Dedifferentiated amniotic fluid mesenchymal stem cell (primary cell): ENCODE data around the gene OXER1.
"Not testable (repeated sequence)": the region's sequence is repeated elsewhere in the genome, so short reads cannot be mapped to it uniquely, and the experiment has no call there.

Source experiments
- DNase-seq: peaks from one replicate; pipeline ENCODE4 v3.0.0-alpha.2; 2016; ENCODE audit errors: extremely low spot score

Gene OXER1

DNA sequence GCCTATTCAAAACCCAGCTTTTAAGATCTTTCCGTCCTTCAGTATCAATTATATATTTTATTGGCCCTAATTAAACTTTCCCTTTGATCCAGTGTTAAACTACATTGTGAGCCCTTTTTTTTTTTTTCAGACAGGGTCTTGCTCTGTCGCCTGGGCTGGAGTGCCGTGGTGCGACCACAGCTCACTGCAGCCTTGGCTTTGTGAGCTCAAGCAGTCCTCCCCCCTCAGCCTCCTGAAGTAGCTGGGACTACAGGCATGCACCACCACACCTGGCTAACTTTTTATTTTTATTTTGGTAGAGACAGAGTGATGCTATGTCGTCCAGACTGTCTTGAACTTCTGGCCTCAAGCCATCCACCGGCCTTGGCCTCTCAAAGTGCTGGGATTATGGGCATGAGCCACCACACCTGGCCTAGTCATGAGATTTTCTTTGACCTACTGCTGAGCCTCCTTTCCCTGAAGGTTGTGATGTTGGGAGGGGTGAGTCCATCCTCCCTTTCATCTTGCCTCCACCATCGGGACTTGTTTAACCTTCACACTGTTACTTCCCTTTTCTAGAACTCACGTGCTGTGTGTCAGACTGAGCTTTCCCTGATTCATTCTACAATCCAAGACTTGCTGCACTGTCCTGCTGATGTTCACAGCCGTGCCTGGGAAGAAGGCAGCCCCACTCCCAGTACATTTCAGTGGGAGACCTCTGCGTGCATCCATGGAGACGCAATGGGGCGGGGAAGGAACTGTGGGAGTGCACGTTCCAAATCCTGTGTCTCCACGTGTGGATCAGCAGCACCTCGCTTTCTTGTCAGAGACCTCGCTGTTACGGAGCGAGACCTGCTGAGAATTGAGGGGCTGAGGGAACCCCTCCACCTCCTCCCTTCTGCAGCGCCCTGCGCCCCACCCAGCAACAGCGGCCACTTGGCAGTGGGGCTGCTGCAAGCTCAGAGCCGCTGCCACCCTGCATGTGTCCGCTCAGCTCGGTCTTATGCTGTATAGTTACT lies 10.8 kb downstream of the OXER1 start:
- DNase-seq = no peak

DNA sequence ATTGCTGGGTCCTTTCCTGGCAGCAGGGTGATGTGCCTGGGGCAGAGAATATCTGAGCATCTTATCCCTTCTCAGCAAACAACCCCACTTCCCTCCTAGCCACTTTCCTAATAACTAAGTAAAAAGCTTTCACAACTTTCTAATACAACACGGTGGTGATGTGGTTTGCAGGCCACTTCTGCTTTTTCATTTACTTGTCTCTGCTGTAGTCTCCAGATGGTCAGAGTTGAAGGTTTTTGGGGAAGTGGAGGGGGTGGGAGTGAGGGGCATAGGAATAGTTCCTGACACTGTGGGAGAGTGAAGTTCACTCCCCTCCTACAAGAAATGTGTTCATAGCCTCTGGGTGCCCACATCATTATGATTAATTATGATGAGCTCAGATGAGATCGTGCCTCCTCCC lies 11.6 kb downstream of the OXER1 start:
- DNase-seq = no peak

DNA sequence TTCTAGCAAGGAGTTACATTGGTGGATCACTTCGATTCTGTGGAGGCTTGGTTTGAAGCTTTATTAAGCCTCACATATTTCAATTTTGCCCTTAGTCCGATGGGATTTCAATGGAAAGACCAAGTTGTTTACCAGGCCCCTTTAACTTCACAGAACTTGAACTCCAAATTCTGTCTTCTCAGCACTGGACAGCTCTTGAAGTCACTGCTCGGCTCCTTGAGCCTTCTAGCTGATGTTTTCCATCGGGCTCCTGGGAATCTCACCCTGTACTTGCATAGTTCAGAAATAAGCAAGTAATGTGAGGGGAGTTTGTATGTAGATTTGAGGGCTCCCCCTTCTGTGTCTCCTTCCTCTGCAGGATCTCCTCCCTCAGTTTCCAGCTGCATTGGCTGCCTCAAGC lies 15.1 kb downstream of the OXER1 start:
- DNase-seq = no peak

DNA sequence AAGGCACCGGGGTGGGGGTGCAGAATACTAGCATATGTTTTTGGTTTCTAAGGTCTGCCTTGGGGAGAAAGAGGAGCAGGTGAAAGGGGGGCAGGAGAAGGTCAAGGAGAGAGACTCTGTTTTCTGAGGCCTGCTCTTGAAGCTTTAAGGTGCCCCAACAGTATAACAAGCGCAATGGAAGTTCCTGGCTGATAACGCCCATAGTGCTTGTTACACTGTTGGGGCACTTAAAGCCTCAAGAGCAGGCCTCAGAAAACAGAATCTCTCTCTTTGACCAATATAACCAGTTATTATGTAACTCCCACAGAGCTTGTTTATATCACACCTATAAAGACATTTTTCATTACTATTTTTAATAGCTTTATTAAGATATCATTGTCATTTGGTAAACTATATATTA lies 16.5 kb downstream of the OXER1 start:
- no peak for DNase-seq

GRCh38 chr2:42744545-42745082 lies 19.3 kb downstream of the OXER1 start:
- no peak for DNase-seq

DNA sequence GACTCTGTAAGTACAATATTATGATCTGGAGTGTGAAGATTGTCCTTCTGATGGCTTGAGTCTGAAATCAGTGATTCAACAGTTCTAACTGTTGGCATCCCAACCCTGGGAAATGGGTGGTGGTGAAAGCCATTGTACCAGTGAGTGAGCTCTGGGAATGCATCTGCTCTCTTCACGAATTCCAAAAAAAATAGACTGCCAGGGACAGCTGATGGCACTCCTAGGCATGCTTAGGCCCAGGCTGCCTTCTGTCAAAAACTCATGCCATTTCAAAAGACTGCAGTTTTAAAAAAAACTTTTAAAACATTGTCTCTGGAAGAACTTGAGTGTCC lies 20.3 kb downstream of the OXER1 start:
- DNase-seq = no peak

DNA sequence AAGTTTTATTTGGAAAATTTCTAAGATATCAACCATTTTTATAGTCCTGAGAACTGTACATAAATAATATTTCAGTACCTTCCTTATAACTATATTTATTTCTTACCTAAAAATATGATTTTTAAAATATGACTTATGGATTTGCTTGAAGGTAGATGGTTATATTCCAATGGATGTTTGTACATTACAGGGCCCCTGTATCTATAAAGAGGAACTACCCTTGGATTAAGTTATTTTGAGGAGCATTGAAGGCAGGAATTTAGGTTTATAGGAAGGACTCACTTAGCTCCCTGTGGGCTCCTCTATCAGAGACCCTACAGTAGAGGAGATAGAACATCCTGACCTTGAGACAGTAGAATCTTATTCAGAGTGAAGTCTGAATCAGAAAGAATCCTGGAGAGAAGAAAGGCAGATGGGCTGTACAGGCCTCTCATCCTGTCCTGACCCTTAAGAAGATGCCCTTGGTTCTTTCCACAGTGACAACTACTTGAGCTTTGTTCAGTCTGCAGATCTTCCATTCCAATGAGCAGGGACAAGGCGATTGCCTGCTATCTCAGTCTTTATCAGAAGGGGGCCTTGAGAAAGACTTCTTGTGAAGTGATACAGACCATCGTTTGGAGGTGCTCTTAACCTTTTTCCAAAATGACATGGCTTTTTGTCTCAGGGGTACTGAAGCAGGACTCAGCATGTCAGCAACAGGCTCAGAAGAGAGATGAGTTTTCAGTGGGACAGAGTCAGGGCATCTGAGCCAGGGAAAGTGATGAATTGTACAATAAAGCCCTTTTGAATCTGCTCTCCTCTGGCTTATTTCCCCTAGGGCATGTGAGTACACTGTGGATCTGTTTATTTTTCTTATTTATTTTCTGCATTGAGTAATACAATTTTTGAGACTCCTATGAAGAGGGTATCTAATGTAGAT lies 20.9 kb downstream of the OXER1 start:
- no peak for DNase-seq

DNA sequence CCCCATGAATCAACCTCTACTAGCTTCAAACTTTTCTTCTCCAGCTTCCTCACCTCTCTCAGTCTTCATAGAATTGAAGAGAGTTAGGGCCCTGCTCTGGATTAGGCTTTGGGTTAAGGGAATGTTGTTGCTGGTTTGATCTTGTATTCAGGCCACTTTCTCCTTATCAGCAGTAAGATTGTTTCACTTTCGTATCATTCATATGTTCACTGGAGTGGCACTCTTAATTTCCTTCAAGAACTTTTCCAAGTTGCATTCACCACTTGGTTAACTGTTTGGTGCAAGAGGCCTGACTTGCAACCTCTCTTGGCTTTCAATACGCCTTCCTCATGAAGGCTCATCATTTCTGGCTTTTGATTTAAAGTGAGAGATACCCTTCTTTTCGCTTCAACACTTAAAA lies 22.8 kb downstream of the OXER1 start:
- DNase-seq = no peak

- DNase-seq = no peak
Observed at GRCh38 chr2:42736598-42737322, 27.2 kb downstream of the OXER1 start.

- DNase-seq = no peak
Observed at GRCh38 chr2:42733852-42734251, 30.1 kb downstream of the OXER1 start.

DNA sequence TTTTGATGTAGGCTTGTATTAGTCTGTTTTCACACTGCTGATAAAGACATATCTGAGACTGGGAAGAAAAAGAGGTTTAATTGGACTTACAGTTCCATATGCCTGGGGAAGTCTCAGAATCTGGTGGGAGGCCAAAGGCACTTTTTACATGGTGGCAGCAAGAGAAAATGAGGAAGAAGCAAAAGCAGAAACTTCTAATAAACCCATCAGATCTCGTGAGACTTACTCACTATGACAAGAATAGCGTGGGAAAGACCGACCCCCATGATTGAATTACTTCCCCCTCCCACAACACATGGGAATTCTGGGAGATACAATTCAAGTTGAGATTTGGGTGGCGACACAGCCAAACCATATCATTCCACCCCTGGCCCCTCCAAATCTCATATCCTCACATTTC lies 32.6 kb downstream of the OXER1 start:
- DNase-seq = not testable (repeated sequence)

GRCh38 chr2:42726680-42727079 lies 37.3 kb downstream of the OXER1 start:
- DNase-seq = no peak

GRCh38 chr2:42725657-42726056 lies 38.3 kb downstream of the OXER1 start:
- no peak for DNase-seq

- no peak for DNase-seq
Observed at GRCh38 chr2:42724886-42725285, 39.0 kb downstream of the OXER1 start.

GRCh38 chr2:42723465-42723864 lies 40.5 kb downstream of the OXER1 start:
- no peak for DNase-seq

GRCh38 chr2:42722320-42723190 lies 41.4 kb downstream of the OXER1 start:
- peak; percentile 64 for DNase-seq

DNA sequence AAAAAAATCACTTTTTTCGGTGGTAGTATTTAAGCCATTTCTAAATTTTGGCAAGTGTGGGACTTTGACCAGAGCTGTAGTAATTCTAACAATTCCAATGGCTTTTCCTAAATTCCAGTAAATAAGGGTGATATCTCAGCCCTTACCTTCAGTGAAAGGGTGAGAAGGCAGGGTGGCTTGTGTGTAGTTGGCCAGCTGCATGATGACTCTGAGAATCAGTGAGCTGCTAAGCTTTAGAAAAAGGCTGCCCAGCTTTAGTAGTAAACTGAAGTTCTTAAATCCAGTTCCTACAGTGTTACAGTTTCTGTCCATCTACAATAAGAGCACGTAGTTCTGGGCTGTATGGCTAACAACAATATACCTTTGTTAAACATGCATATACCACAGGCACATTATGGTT lies 42.0 kb downstream of the OXER1 start:
- DNase-seq = no peak

- DNase-seq = no peak
Observed at GRCh38 chr2:42714686-42715085, 49.2 kb downstream of the OXER1 start.

DNA sequence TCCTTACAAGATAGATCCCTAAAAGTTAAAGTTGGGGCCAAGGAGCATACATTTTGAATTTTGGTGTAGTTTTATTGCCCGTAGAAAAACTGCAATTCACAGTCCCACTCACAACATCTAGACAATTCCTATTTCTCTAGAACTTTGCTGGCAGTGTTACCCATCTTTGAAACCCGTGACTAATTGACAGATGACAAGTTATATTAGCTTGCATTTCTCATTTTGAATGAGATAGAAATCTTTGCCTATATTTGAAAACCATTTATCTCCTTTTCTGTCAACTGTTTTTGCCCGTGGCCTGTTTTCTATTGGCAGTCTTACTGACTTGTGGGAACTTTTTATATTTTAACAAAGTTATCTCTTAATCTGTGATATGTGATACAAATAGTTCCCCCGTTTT lies 50.0 kb downstream of the OXER1 start:
- no peak for DNase-seq

- DNase-seq = no peak
Observed at GRCh38 chr2:42712934-42713333, 51.0 kb downstream of the OXER1 start.
